ENCODE measurements around the gene GTF2F1.
"Not testable (repeated sequence)": the region's sequence is repeated elsewhere in the genome, so short reads cannot be mapped to it uniquely, and the experiment has no call there.

The GTF2F1 gene

GRCh38 chr19:6417713-6418561, 25.0 kb upstream of the GTF2F1 start:
- no peak for DNase-seq (ENCODE audit: low spot score)

GRCh38 chr19:6416658-6417405, 23.9 kb upstream of the GTF2F1 start:
- DNase-seq (ENCODE audit: low spot score): no peak

- DNase-seq (ENCODE audit: low spot score): no peak
These were observed 22.7 kb upstream of the GTF2F1 start for GRCh38 chr19:6415591-6416190.

GRCh38 chr19:6414793-6415590, 22.0 kb upstream of the GTF2F1 start:
- DNase-seq (ENCODE audit: low spot score): no peak

- no peak for DNase-seq (ENCODE audit: low spot score)
These were observed 21.0 kb upstream of the GTF2F1 start for GRCh38 chr19:6413721-6414643.

GRCh38 chr19:6413291-6413690, 20.3 kb upstream of the GTF2F1 start:
- no peak for DNase-seq (ENCODE audit: low spot score)

GRCh38 chr19:6412447-6413091, 19.6 kb upstream of the GTF2F1 start:
- DNase-seq (ENCODE audit: low spot score): no peak

GRCh38 chr19:6412061-6412446, 19.1 kb upstream of the GTF2F1 start:
- no peak for DNase-seq (ENCODE audit: low spot score)

GRCh38 chr19:6409346-6409745, 16.4 kb upstream of the GTF2F1 start:
- DNase-seq (ENCODE audit: low spot score): no peak

- no peak for DNase-seq (ENCODE audit: low spot score)
These were observed 13.4 kb upstream of the GTF2F1 start for GRCh38 chr19:6406401-6406800.

GRCh38 chr19:6402837-6403608, 10.1 kb upstream of the GTF2F1 start:
- no peak for DNase-seq (ENCODE audit: low spot score)

- DNase-seq (ENCODE audit: low spot score): no peak
These were observed 9.1 kb upstream of the GTF2F1 start for GRCh38 chr19:6402058-6402457.

- not testable (repeated sequence) for DNase-seq (ENCODE audit: low spot score)
These were observed 7.3 kb upstream of the GTF2F1 start for GRCh38 chr19:6400062-6400944.

- no peak for DNase-seq (ENCODE audit: low spot score)
These were observed 3.3 kb upstream of the GTF2F1 start for GRCh38 chr19:6396305-6396704.

GRCh38 chr19:6394831-6395230, 1.9 kb upstream of the GTF2F1 start:
- DNase-seq (ENCODE audit: low spot score): no peak

GRCh38 chr19:6393983-6394412, 1.0 kb upstream of the GTF2F1 start:
- no peak for DNase-seq (ENCODE audit: low spot score)

- DNase-seq (ENCODE audit: low spot score): no peak
These were observed 517 bp downstream of the GTF2F1 start for GRCh38 chr19:6392221-6393073.

GRCh38 chr19:6387372-6387771, 5.6 kb downstream of the GTF2F1 start:
- DNase-seq (ENCODE audit: low spot score): no peak
